Transverse colon (tissue), 3 donors: ENCODE results near the gene DIRAS2.

Experiments
- CTCF ChIP-seq, 5 experiments: fragments of 200-600 bp in 3 of 5; fragments of 450-650 bp in 2 of 5; sonication (generic) in 3 of 5; IDR thresholded peaks; 1 replicate in 2 of 5; 2 replicates in 3 of 5; pipeline ENCODE4 v1.5.1; 2016 to 2017; ENCODE audit warnings: antibody characterized with exemption in 5 of 5, inconsistent platforms in 3 of 5, mild to moderate bottlenecking in 2 of 5, moderate library complexity in 1 of 5
- POLR2A ChIP-seq: fragments of 450-650 bp; IDR thresholded peaks from one replicate; pipeline ENCODE4 v1.6.1; 2016; ENCODE audit warnings: antibody characterized with exemption, mild to moderate bottlenecking, moderate library complexity

GRCh38 chr9:90684736-90685135 is 42.1 kb upstream of the DIRAS2 start:
- TF ChIP-seq CTCF (IDR thresholded peaks at IDR 0.05) = no peak
- TF ChIP-seq POLR2A = no peak
